Hair follicle dermal papilla cell (primary cell): Measurements from ENCODE around the gene HLA-G. TPM values are rescaled to one million over a fixed set of nuclear protein-coding genes. Genes with fewer than 3 reads are reported as not detected.

ENCODE experiments used
- small RNA-seq: library from RNA; depleted of rRNA; stranded (forward); fragments of <200 nt; gene quantifications from one replicate; pipeline ENCODE3, GENCODE V24; 2012
- total RNA-seq: library from RNA; depleted of rRNA; stranded (reverse); fragments of >200 nt; gene quantifications from 2 replicates; pipeline ENCODE4 v1.2.3, GENCODE V29; 2012

The HLA-G gene
- not detected in 2 replicates for total RNA-seq

DNA sequence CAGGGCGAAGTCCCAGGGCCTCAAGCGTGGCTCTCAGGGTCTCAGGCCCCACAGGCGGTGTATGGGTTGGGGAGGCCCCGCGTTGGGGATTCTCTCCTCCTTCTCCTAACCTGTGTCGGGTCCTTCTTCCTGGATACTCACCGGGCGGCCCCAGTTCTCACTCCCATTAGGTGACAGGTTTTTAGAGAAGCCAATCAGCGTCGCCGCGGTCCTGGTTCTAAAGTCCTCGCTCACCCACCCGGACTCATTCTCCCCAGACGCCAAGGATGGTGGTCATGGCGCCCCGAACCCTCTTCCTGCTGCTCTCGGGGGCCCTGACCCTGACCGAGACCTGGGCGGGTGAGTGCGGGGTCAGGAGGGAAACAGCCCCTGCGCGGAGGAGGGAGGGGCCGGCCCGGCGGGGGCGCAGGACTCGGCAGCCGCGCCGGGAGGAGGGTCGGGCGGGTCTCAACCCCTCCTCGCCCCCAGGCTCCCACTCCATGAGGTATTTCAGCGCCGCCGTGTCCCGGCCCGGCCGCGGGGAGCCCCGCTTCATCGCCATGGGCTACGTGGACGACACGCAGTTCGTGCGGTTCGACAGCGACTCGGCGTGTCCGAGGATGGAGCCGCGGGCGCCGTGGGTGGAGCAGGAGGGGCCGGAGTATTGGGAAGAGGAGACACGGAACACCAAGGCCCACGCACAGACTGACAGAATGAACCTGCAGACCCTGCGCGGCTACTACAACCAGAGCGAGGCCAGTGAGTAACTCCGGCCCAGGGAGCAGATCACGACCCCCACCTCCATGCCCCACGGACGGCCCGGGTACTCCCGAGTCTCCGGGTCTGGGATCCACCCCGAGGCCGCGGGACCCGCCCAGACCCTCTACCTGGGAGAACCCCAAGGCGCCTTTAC is at the start of gene HLA-G:
TSS of gene HLA-G (plus strand) at position 247 of the 892 bp plus-strand sequence. CDS start at position 267, 20 bp downstream.

Small RNA genes lying within 50 kb of the gene (small RNA-seq; reads per million reads assigned to genes)
- gene MICG, result not detected

Other genes starting within 250 kb of the HLA-G start
- not detected in 2 replicates for gene OR2H2, start 242.7 kb upstream of the HLA-G start, total RNA-seq
- 15.5 and 16.6 TPM in 2 replicates for gene GABBR1, start 194.6 kb upstream of the HLA-G start, total RNA-seq
- not detected in 2 replicates for gene MOG, start 170.7 kb upstream of the HLA-G start, total RNA-seq
- gene ZFP57, start 146.7 kb upstream of the HLA-G start, total RNA-seq, result 0.24 TPM in 1 of 2 replicates, not detected in the other
- 13.7 and 15.9 TPM in 2 replicates for gene HLA-F, start 104.4 kb upstream of the HLA-G start, total RNA-seq
- gene HLA-A, start 114.7 kb downstream of the HLA-G start, total RNA-seq, result 478 and 738 TPM in 2 replicates
- gene POLR1H, start 233.4 kb downstream of the HLA-G start, total RNA-seq, result 18.3 and 21.5 TPM in 2 replicates
- gene PPP1R11, start 239.4 kb downstream of the HLA-G start, total RNA-seq, result 34.6 and 36.7 TPM in 2 replicates
- 0.16 TPM in 1 of 2 replicates, not detected in the other for gene RNF39, start 247.9 kb downstream of the HLA-G start, total RNA-seq